Thyroid gland (tissue), 4 donors: ENCODE results near the gene PCDHGA1. TPM values are rescaled to one million over a fixed set of nuclear protein-coding genes. Genes with fewer than 3 reads are reported as not detected.
A peak's percentile ranks its signal among the peaks of the same experiment; 100 is the strongest.
"Not testable (repeated sequence)": the region's sequence is repeated elsewhere in the genome, so short reads cannot be mapped to it uniquely, and the experiment has no call there.

Experiments
- DNase-seq, 2 donors: peaks; one replicate each; pipeline ENCODE4 v3.0.0-alpha.2; 2019
- H3K27ac ChIP-seq, 3 donors: fragments of 200-600 bp; sonication (generic); 1 replicate in 2 of 3; 2 replicates in 1 of 3; pipeline ENCODE4 v1.5.1; 2016 to 2019; ENCODE audit warnings: mild to moderate bottlenecking in 1 of 3, moderate library complexity in 1 of 3
- H3K27me3 ChIP-seq: fragments of 200-600 bp; sonication (generic); one replicate; pipeline ENCODE4 v1.5.1; 2019
- H3K36me3 ChIP-seq, 2 donors: fragments of 200-600 bp; sonication (generic); one replicate each; pipeline ENCODE4 v1.5.1; 2016 to 2019
- H3K4me1 ChIP-seq, 2 donors: fragments of 200-600 bp; sonication (generic); one replicate each; pipeline ENCODE4 v1.5.1; 2017 to 2019
- H3K4me3 ChIP-seq, 3 donors: fragments of 200-600 bp; sonication (generic); replicated peaks in 1 of 3; 1 replicate in 2 of 3; 2 replicates in 1 of 3; pipeline ENCODE4 v1.5.1; 2016; ENCODE audit warnings: mild to moderate bottlenecking in 1 of 3
- H3K9me3 ChIP-seq: fragments of 200-600 bp; sonication (generic); one replicate; pipeline ENCODE4 v1.5.1; 2017
- POLR2A ChIP-seq, 2 donors: fragments of 450-650 bp; IDR thresholded peaks; one replicate each; pipeline ENCODE4 v1.6.1; 2017; ENCODE audit warnings: antibody characterized with exemption in 2 of 2, mild to moderate bottlenecking in 2 of 2, moderate library complexity in 1 of 2
- WGBS, 2 donors: methylation state at CpG; one replicate each; pipeline ENCODE4 v1.1.5; 2017; 5-methylcytosine and 5-hydroxymethylcytosine counted together
- intact Hi-C: fragments of 100-400 bp; cut with DNase I; formaldehyde crosslinking; loops from one replicate; pipeline ENCODE4 v1.15.1; 2023
- total RNA-seq, 4 donors: library from RNA; depleted of rRNA; stranded (reverse); fragments of >200 nt; gene quantifications; one replicate each; pipeline ENCODE4 v1.2.3, GENCODE V29; 2016
- TF ChIP-seq, protein P1 (sequence below), 6 experiments: fragments of 200-600 bp in 3 of 6; fragments of 450-650 bp in 3 of 6; sonication (generic) in 3 of 6; IDR thresholded peaks; one replicate each; pipeline ENCODE4 v1.5.1; 2016 to 2019; ENCODE audit warnings: antibody characterized with exemption in 6 of 6, mild to moderate bottlenecking in 2 of 6, inconsistent platforms in 1 of 6, moderate library complexity in 1 of 6

Gene PCDHGA1
- total RNA-seq, 4 donors from 2014 or later, result 0.40 to 1.3 (median 0.87) TPM

- Histone ChIP-seq H3K27me3 (no peaks in the 10 kb centered on the region), H3K4me3 (no peak overlapping the region), H3K9me3 (no peaks in the 10 kb centered on the region), H3K4me1 (no peaks in the 10 kb centered on the region), H3K27ac (no peak overlapping the region), H3K36me3 (no peaks in the 10 kb centered on the region)
- intact Hi-C loops, result no loop called here
- 39 to 40% methylated on average over 19 of the region's 21 CpGs for WGBS, 2 donors
- DNase-seq, result no peak
- TF ChIP-seq, protein P1, sequence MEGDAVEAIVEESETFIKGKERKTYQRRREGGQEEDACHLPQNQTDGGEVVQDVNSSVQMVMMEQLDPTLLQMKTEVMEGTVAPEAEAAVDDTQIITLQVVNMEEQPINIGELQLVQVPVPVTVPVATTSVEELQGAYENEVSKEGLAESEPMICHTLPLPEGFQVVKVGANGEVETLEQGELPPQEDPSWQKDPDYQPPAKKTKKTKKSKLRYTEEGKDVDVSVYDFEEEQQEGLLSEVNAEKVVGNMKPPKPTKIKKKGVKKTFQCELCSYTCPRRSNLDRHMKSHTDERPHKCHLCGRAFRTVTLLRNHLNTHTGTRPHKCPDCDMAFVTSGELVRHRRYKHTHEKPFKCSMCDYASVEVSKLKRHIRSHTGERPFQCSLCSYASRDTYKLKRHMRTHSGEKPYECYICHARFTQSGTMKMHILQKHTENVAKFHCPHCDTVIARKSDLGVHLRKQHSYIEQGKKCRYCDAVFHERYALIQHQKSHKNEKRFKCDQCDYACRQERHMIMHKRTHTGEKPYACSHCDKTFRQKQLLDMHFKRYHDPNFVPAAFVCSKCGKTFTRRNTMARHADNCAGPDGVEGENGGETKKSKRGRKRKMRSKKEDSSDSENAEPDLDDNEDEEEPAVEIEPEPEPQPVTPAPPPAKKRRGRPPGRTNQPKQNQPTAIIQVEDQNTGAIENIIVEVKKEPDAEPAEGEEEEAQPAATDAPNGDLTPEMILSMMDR (IDR thresholded peaks at IDR 0.05), result no peak
- TF ChIP-seq POLR2A (IDR thresholded peaks at IDR 0.05), result no peak
These were observed 63.0 kb downstream of the PCDHGA1 start for GRCh38 chr5:141393267-141393666.

GRCh38 chr5:141394401-141395187 lies 64.3 kb downstream of the PCDHGA1 start:
- WGBS, 2 donors, result 27 to 37% methylated on average over 21 to 35 of the region's 53 CpGs

GRCh38 chr5:141397756-141398551 lies 67.6 kb downstream of the PCDHGA1 start, which contains the start of gene PCDHGB5:
Gene PCDHGB5 (plus strand): TSS chr5:141397947. CDS start chr5:141398128, 181 bp downstream.
- WGBS, 2 donors, result 8 to 11% methylated on average over 21 of the region's 43 CpGs
- H3K36me3 ChIP-seq, H3K27me3 ChIP-seq, H3K4me1 ChIP-seq, intact Hi-C loops, H3K9me3 ChIP-seq, H3K27ac ChIP-seq: not testable (repeated sequence)
- peak within 1 kb of the TSS in 1 of 3 donors; percentile 13 for H3K4me3 ChIP-seq
- peak; percentile 57 to 65 for DNase-seq
- TF ChIP-seq, protein P1 (IDR thresholded peaks at IDR 0.05), result peak in 5 of 6 experiments; percentile 18 to 66 (median 61)

More at GRCh38 chr5:141394401-141395187, 64.3 kb downstream of the PCDHGA1 start:
- H3K27me3 ChIP-seq, H3K36me3 ChIP-seq, H3K4me3 ChIP-seq, intact Hi-C loops, H3K9me3 ChIP-seq, H3K4me1 ChIP-seq, DNase-seq, H3K27ac ChIP-seq: not testable (repeated sequence)

DNA sequence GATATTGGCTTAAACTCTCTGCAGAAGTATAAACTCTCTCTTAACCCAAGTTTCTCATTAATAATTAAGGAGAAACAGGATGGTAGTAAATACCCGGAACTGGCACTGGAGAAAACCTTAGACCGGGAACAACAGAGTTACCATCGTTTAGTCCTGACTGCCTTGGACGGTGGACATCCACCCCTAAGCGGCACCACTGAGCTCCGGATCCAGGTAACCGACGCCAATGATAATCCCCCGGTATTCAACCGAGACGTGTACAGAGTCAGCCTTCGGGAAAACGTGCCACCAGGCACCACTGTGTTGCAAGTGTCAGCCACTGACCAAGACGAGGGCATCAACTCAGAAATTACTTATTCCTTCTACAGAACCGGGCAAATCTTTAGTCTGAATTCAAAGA lies 68.3 kb downstream of the PCDHGA1 start:
- Histone ChIP-seq H3K36me3 (no peaks in the 10 kb centered on the region), H3K27ac (no peak overlapping the region), H3K4me1 (peaks cover 4 to 7% of the 10 kb centered on the region in 2 donors), H3K27me3 (no peaks in the 10 kb centered on the region), H3K9me3 (no peaks in the 10 kb centered on the region), H3K4me3 (no peak overlapping the region)
- no peak for DNase-seq
- TF ChIP-seq POLR2A (IDR thresholded peaks at IDR 0.05), result no peak
- TF ChIP-seq, protein P1 (IDR thresholded peaks at IDR 0.05), result no peak
- intact Hi-C loops, result no loop called here
- 18 to 22% methylated on average over 15 of the region's 15 CpGs for WGBS, 2 donors

DNA sequence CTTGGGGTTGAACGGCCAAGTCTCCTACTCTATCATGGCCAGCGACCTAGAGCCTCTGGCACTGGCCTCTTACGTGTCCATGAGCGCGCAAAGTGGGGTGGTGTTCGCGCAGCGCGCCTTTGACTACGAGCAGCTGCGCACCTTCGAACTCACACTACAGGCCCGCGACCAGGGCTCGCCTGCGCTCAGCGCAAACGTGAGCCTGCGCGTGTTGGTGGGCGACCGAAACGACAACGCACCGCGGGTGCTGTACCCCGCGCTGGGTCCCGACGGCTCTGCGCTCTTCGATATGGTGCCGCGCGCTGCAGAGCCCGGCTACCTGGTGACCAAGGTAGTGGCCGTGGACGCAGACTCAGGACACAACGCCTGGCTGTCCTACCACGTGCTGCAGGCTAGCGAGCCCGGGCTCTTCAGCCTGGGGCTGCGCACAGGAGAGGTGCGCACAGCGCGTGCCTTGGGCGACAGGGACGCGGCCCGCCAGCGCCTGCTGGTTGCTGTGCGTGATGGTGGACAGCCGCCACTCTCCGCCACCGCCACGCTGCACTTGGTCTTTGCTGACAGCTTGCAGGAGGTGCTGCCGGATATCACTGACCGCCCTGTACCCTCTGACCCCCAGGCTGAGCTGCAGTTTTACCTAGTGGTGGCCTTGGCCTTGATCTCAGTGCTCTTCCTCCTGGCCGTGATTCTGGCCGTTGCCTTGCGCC lies 69.4 kb downstream of the PCDHGA1 start:
- intact Hi-C loops, result no loop called here
- no peak for DNase-seq
- 16 to 34% methylated on average over 10 to 20 of the region's 61 CpGs for WGBS, 2 donors
- Histone ChIP-seq H3K36me3 (no peaks in the 10 kb centered on the region), H3K27ac (no peak overlapping the region), H3K4me3 (no peak overlapping the region), H3K9me3 (no peaks in the 10 kb centered on the region), H3K4me1 (peaks cover 4 to 7% of the 10 kb centered on the region in 2 donors), H3K27me3 (no peaks in the 10 kb centered on the region)
- TF ChIP-seq POLR2A (IDR thresholded peaks at IDR 0.05), result no peak
- TF ChIP-seq, protein P1 (IDR thresholded peaks at IDR 0.05), result no peak
